ENCODE data around the gene CNNM4. TPM values are rescaled to one million over a fixed set of nuclear protein-coding genes. Genes with fewer than 3 reads are reported as not detected.

The CNNM4 gene
- total and polyA plus RNA-seq, 3 experiments from 2014 or later, result 4.1 to 7.2 (median 6.9) TPM

- Mint-ChIP-seq H3K27ac (peak overlapping the region in 7 of 8 donors; percentile 8 to 82 (median 53)), H3K36me3 (peaks cover 0 to 55% (median 12%) of the 10 kb centered on the region in 3 donors), H3K9me3 (no peaks in the 10 kb centered on the region), H3K4me3 (peak overlapping the region in 6 of 7 donors; percentile 27 to 92 (median 60)), H3K27me3 (no peaks in the 10 kb centered on the region), H3K4me1 (peaks cover 28 to 56% (median 43%) of the 10 kb centered on the region in 3 donors)
- no peak overlapping the region for H3K4me3 ChIP-seq (ENCODE audit: low read length)
- H3K27ac ChIP-seq (ENCODE audit: low read depth, low read length), result no peak overlapping the region
- CTCF ChIA-PET, result interaction anchor here (1.8 to 14.3 kb wide), 2 partner anchors 92 to 96 kb away, joined by 3 to 358 read pairs; no protein-coding TSS in a partner anchor
- H3K4me1 ChIP-seq (ENCODE audit: insufficient read depth, low read length), result peaks cover 32% of the 10 kb centered on the region
- H3K36me3 ChIP-seq (ENCODE audit: insufficient read depth, low read length), result peaks cover 6% of the 10 kb centered on the region
- no peaks in the 10 kb centered on the region for H3K27me3 ChIP-seq (ENCODE audit: insufficient read depth, low read length, poor library complexity, severe bottlenecking)
- H3K9me3 ChIP-seq (ENCODE audit: low read length), result no peaks in the 10 kb centered on the region
- POLR2A ChIA-PET, result no interaction called here
- DNase-seq, result no peak
Observed at GRCh38 chr2:96859681-96860064, 99.0 kb downstream of the CNNM4 start.

DNA sequence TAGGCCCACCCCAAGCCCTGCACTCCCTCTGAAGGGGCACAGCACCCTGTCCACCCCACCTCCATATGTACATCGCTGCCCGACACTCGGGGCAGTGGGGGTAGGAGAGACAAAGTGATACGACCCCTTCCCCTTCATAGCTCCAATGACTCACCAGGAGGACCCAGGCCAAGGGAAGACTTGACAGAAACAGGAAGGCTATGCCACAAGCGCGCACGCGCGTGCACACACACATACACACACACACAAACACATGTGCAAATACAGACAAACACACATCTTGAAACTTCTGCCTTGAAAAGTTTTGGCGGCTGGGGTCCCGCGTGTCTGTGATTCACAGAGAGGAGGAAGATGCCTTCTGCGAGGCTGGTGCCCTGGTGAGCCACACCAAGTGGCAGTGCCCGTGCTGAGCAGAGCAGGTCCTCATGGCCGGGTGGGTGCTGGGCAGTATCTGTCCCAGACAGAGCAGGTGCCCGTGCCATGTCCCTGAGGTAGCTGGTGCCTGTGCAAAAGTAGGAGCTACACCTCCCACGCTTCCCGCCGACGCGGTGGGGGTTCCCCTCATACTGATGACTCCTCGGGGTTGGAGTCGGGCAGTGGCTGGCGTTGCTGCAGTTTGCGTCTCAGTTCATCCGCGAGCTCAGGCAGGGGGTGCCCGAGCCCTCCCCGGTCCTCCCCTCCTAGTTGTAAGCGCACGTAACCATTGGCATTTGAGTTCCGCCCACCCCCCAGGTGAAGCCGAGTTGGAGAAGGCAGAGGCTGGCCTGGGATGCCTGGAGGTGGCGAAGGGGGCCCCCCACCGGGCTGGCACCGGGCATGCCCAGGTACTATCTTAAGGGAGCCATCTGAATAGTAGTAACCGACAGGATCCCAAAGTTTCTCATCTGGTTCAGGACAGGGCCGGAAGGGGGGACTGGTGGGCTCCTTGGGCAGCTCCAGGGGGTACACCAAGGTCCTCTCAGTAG, 99.6 kb downstream of the CNNM4 start:
- Histone ChIP-seq H3K36me3 (ENCODE audit: insufficient read depth, low read length) (peaks cover 11% of the 10 kb centered on the region), H3K4me3 (ENCODE audit: low read length) (no peak overlapping the region), H3K27ac (ENCODE audit: low read depth, low read length) (no peak overlapping the region), H3K27me3 (ENCODE audit: insufficient read depth, low read length, poor library complexity, severe bottlenecking) (no peaks in the 10 kb centered on the region), H3K9me3 (ENCODE audit: low read length) (no peaks in the 10 kb centered on the region), H3K4me1 (ENCODE audit: insufficient read depth, low read length) (peaks cover 32% of the 10 kb centered on the region)
- Mint-ChIP-seq H3K36me3 (peaks cover 0 to 56% (median 8%) of the 10 kb centered on the region in 3 donors), H3K4me1 (peaks cover 24 to 52% (median 37%) of the 10 kb centered on the region in 3 donors), H3K27me3 (no peaks in the 10 kb centered on the region), H3K27ac (peak overlapping the region; percentile 10 to 73 (median 38)), H3K4me3 (peak overlapping the region in 4 of 7 donors; percentile 12 to 79 (median 33)), H3K9me3 (no peaks in the 10 kb centered on the region)
- POLR2A ChIA-PET, result no interaction called here
- peak in 2 of 5 donors; percentile 19 to 60 for DNase-seq
- CTCF ChIA-PET, result interaction anchor here (1.0 to 14.3 kb wide), 3 partner anchors 11 to 97 kb away, joined by 3 to 358 read pairs (median 4); no protein-coding TSS in a partner anchor

DNA sequence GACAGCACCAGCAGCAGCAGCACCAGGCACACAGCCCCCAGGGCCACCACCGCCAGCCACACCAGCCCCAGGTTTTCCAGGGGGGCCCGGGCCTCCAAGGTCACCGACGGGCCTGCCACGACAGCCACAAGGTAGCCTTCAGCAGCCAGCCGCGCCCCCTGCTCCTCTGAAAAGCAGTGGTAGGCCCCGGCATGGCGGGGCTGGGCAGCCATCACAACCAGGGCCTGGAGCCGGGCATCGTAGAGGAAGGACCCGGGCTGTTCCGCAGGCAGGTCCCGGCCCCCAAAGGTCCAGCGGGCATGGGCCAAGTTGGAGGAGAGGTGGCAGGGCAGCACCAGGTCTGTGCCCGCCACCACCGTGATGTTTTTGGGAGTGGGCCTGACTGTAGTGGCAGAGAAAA, 100.4 kb downstream of the CNNM4 start:
- Mint-ChIP-seq H3K4me3 (peak overlapping the region in 1 of 7 donors; percentile 71), H3K27ac (no peak overlapping the region), H3K36me3 (peaks cover 0 to 63% (median 10%) of the 10 kb centered on the region in 3 donors), H3K4me1 (peaks cover 28 to 54% (median 38%) of the 10 kb centered on the region in 3 donors), H3K9me3 (no peaks in the 10 kb centered on the region), H3K27me3 (no peaks in the 10 kb centered on the region)
- peaks cover 13% of the 10 kb centered on the region for H3K36me3 ChIP-seq (ENCODE audit: insufficient read depth, low read length)
- H3K4me3 ChIP-seq (ENCODE audit: low read length), result no peak overlapping the region
- H3K9me3 ChIP-seq (ENCODE audit: low read length), result no peaks in the 10 kb centered on the region
- H3K4me1 ChIP-seq (ENCODE audit: insufficient read depth, low read length), result peaks cover 30% of the 10 kb centered on the region
- no peak overlapping the region for H3K27ac ChIP-seq (ENCODE audit: low read depth, low read length)
- no peak for DNase-seq
- ChIA-PET CTCF (interaction anchor here (1.0 to 14.3 kb wide), 2 partner anchors 10 to 90 kb away, joined by 4 to 358 read pairs; no protein-coding TSS in a partner anchor), POLR2A (no interaction called here)
- H3K27me3 ChIP-seq (ENCODE audit: insufficient read depth, low read length, poor library complexity, severe bottlenecking), result no peaks in the 10 kb centered on the region

Other genes with a start within 250 kb of the CNNM4 start
- gene ARID5A, start 224.2 kb upstream of the CNNM4 start, total RNA-seq, result 100 to 1,000 TPM; 146 to 147 TPM
- gene ARID5A, start 224.2 kb upstream of the CNNM4 start, polyA plus RNA-seq, result 84.0 TPM
- 10 to 100 TPM; 42.2 to 46.6 TPM for gene KANSL3, start 122.6 kb upstream of the CNNM4 start, total RNA-seq
- gene KANSL3, start 122.6 kb upstream of the CNNM4 start, polyA plus RNA-seq, result 18.3 TPM
- not detected for gene FER1L5, start 118.1 kb upstream of the CNNM4 start, total RNA-seq
- not detected for gene FER1L5, start 118.1 kb upstream of the CNNM4 start, polyA plus RNA-seq
- 1 to 10 TPM; 9.4 to 9.9 TPM for gene LMAN2L, start 20.8 kb upstream of the CNNM4 start, total RNA-seq
- 25.9 TPM for gene LMAN2L, start 20.8 kb upstream of the CNNM4 start, polyA plus RNA-seq
- 10 to 100 TPM; 32.6 to 36.6 TPM for gene CNNM3, start 55.4 kb downstream of the CNNM4 start, total RNA-seq
- 13.0 TPM for gene CNNM3, start 55.4 kb downstream of the CNNM4 start, polyA plus RNA-seq
- gene ANKRD23, start 83.1 kb downstream of the CNNM4 start, total RNA-seq, result 1 to 10 TPM; 3.8 to 3.9 TPM
- gene ANKRD23, start 83.1 kb downstream of the CNNM4 start, polyA plus RNA-seq, result 0.47 TPM
- 10 to 100 TPM; 30.9 to 32.2 TPM for gene ANKRD39, start 97.1 kb downstream of the CNNM4 start, total RNA-seq
- 29.6 TPM for gene ANKRD39, start 97.1 kb downstream of the CNNM4 start, polyA plus RNA-seq
- gene SEMA4C, start 109.2 kb downstream of the CNNM4 start, total RNA-seq, result 10 to 100 TPM; 16.6 to 18.7 TPM
- gene SEMA4C, start 109.2 kb downstream of the CNNM4 start, polyA plus RNA-seq, result 7.1 TPM
- under 1 TPM; 0.37 to 0.38 TPM for gene FAM178B, start 225.7 kb downstream of the CNNM4 start, total RNA-seq
- gene FAM178B, start 225.7 kb downstream of the CNNM4 start, polyA plus RNA-seq, result 0.43 TPM